ENCODE results near the gene TNFSF9.
"Not testable (repeated sequence)": the region's sequence is repeated elsewhere in the genome, so short reads cannot be mapped to it uniquely, and the experiment has no call there.

TNFSF9 gene

GRCh38 chr19:6503407-6504201 lies 27.2 kb upstream of the TNFSF9 start:
- DNase-seq (ENCODE audit: low read depth in 1 of 2, low spot score in 1 of 2), result no peak

DNA sequence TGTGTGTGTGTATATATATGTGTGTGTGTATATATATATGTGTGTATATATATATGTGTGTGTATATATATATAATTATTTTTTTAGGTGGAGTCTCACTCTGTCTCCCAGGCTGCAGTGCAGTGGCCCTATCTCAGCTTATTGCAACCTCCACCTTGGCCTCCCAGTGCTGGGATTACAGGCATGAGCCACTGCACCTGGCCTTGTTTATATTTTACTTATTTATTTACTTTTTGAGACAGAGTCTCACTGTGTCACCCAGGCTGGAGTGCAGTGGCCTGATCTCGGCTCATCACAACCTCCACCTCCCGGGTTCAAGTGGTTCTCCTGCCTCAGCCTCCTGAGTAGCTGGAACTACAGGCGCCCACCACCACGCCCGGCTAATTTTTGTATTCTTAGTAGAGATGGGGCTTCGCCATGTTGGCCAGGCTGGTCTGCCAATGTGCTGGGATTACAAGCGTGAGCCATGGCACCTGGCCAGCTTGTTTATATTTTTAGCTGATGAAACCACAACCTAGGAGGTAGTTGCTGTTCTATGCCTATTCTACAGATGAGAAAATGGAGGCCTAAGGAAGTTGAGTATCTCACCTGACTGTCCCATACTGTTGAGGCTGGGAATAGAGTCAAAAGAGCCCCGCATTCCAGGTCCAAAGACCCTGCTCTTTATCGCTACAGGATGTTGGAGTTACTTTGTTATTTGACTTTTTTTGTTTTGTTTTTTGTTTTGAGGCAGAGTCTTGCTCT lies 22.6 kb upstream of the TNFSF9 start:
- DNase-seq (ENCODE audit: low read depth in 1 of 2, low spot score in 1 of 2), result not testable (repeated sequence)

GRCh38 chr19:6509118-6509971 lies 21.5 kb upstream of the TNFSF9 start:
- no peak for DNase-seq (ENCODE audit: low read depth in 1 of 2, low spot score in 1 of 2)

- no peak for DNase-seq (ENCODE audit: low read depth in 1 of 2, low spot score in 1 of 2)
Measured at GRCh38 chr19:6510618-6511017, 20.2 kb upstream of the TNFSF9 start.

- DNase-seq (ENCODE audit: low read depth in 1 of 2, low spot score in 1 of 2), result no peak
Measured at GRCh38 chr19:6514089-6514488, 16.7 kb upstream of the TNFSF9 start.

GRCh38 chr19:6514926-6515544 lies 15.8 kb upstream of the TNFSF9 start:
- DNase-seq (ENCODE audit: low read depth in 1 of 2, low spot score in 1 of 2), result no peak

- DNase-seq (ENCODE audit: low read depth in 1 of 2, low spot score in 1 of 2), result peak; percentile 17 to 23
Measured at GRCh38 chr19:6516018-6516658, 14.7 kb upstream of the TNFSF9 start.

GRCh38 chr19:6516659-6517291 lies 14.1 kb upstream of the TNFSF9 start:
- peak; percentile 83 to 90 for DNase-seq (ENCODE audit: low read depth in 1 of 2, low spot score in 1 of 2)

DNA sequence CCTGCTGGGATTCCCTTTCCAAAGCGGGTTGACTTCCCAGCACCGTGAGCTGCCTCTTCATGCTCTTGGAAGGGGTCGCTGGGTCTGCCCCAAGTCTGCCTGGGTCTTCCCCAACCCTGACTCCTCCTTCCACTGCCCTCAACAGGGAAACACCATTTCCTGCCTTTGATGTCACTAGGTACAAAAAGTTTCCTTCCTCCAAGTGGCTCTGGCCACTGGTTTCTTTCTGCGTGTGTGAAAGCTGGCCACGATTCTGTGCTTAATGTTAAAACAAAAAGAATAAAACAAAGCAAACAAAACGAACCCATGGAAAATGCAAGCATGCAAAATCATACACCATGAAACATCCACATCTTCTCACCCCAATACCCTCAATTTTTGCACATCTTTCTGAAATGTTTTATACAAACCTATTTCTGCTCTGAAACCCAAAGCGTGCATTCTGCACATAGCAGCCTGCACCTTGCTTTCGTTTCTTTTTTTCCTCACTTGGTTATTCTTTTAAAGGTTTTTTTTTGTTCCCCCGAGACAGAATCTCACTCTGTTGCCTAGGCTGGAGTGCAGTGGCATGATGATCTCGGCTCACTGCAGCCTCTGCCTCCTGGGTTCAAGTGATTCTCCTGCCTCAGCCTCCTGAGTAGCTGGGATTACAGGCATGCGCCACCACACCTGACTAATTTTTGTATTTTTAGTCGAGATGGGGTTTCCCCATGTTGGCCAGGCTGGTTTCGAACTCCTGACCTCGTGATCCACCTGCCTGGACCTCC lies 12.5 kb upstream of the TNFSF9 start:
- DNase-seq (ENCODE audit: low read depth in 1 of 2, low spot score in 1 of 2), result no peak

DNA sequence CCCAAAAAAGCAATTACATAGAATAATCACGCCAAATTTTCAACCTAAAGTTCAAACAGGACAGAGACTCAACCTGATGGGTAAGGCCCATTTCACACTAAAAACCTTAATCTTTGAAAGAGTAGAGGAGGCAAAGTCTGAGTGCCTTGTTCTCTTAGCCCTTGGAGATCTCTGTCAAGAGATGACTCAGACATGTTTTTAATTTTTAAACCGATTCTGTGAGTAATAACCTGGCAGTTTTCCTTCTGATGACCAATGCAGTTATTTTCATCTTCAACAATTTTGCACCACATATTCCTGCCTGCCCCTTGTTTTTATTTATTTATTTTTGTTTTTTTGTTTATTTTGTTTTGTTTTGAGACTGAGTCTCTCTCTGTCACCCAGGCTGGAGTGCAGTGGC lies 11.5 kb upstream of the TNFSF9 start:
- no peak for DNase-seq (ENCODE audit: low read depth in 1 of 2, low spot score in 1 of 2)

DNA sequence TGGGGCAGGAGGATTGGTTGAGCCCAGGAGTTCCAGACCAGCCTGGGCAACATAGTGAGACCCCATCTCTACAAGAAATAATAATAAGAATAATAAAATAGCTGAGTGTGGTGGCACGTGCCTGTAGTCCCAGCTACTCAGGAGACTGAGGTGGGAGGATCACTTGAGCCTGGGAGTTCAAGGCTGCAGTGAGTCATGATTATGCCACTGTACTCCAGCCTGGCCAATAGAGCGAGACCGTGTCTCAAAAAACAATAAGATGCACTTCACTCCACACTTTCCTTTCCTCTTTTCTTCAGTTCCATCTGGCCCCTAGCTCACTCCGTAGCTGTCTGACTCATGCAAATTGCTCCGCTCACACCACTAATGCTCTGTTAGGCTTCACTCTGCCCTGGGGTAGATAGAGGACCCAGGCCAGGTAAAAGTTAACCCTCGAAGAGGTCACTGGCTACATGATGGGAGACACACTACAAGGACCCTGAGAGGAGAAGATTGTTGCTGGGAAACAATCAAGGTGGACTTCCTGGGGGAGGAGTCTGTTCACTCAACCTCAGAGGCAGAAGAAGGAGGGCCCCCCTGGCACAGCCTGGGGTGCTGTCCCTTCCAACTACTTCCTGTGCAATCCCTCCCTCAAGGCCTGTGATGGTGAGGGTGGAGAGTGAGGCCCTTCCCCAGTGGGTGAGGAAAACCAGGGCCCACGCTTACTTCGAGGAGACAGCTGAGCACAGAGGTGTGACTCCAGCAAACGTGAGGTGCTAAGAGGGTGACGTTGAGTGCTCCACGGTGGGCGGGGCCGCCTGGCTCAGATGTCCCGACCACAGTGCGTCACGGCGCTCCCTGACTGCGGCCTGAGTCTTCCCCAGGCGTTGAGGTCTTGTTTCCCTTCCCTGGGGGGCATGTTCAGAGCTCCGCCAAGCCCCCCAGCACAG lies 8.8 kb upstream of the TNFSF9 start:
- peak; percentile 21 to 39 for DNase-seq (ENCODE audit: low read depth in 1 of 2, low spot score in 1 of 2)

GRCh38 chr19:6522712-6523111 lies 8.1 kb upstream of the TNFSF9 start:
- no peak for DNase-seq (ENCODE audit: low read depth in 1 of 2, low spot score in 1 of 2)

DNA sequence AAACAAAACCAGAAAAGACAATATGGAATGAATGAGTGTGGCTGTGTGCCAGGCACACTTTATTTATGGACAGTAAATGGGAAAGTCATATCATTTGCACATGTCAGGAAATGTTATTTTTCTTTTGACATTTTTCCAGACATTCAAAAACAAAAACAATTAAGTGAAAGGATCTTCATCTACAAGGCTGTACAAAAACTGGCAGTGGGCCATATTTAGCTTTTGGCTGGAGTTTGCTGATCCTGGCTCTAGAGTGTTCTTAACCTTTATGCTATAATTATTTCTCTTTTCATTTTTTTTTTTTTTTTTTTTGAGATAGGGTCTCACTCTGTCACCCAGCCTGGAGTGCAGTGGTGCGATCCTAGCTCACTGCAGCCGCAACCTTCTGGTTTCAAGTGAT lies 6.5 kb upstream of the TNFSF9 start:
- no peak for DNase-seq (ENCODE audit: low read depth in 1 of 2, low spot score in 1 of 2)

- no peak for DNase-seq (ENCODE audit: low read depth in 1 of 2, low spot score in 1 of 2)
Measured at GRCh38 chr19:6527893-6528543, 2.8 kb upstream of the TNFSF9 start.

GRCh38 chr19:6528544-6529121 lies 2.2 kb upstream of the TNFSF9 start:
- no peak for DNase-seq (ENCODE audit: low read depth in 1 of 2, low spot score in 1 of 2)

GRCh38 chr19:6529351-6529750 lies 1.5 kb upstream of the TNFSF9 start:
- DNase-seq (ENCODE audit: low read depth in 1 of 2, low spot score in 1 of 2), result no peak

DNA sequence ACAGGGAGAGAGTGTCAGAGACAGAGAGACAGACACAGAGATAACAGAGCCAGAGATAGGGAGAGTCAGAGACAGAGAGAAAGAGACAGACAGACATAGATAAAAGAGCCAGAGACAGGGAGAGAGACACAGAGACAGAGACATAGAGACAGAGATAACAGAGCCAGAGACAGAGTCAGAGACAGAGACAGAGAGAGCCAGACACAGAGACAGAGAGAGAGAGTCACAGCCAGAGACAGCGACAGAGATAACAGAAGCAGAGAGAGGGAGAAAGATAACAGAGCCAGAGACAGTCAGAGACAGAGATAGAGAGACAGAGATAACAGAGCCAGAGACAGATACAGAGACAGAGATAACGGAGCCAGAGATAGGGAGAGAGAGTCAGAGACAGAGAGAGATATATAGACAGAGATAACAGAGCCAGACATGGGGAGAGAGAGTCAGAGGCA lies 865 bp upstream of the TNFSF9 start:
- no peak for DNase-seq (ENCODE audit: low read depth in 1 of 2, low spot score in 1 of 2)

Measured in activated T-helper 1 cell treated with anti-CD3 and anti-CD28 coated beads, Interleukin-2, amount 50 U/mL, for 16 hours (primary cell).